Smooth muscle cell (in vitro differentiated cells): ENCODE results near the gene CSNK1D. TPM values are rescaled to one million over a fixed set of nuclear protein-coding genes. Genes with fewer than 3 reads are reported as not detected.
A peak's percentile ranks its signal among the peaks of the same experiment; 100 is the strongest.

Experiments used
- DNase-seq: peaks from one replicate; lab custom pipeline; 2025; ENCODE audit not compliant: unreplicated experiment; lab: John Stamatoyannopoulos, UW
- H2AFZ ChIP-seq: fragments of 200-600 bp; sonication (generic); 2 replicates; pipeline ENCODE4 v1.6.0; 2016; ENCODE audit warnings: antibody characterized with exemption, low read depth, mild to moderate bottlenecking
- H3F3A ChIP-seq: fragments of 200-600 bp; sonication (generic); 2 replicates; pipeline ENCODE4 v1.6.0; 2017; ENCODE audit warnings: antibody characterized with exemption, low read depth
- H3K27ac ChIP-seq: fragments of 200-600 bp; sonication (generic); 2 replicates; pipeline ENCODE4 v1.5.1; 2016; ENCODE audit warnings: low read depth, mild to moderate bottlenecking
- H3K27me3 ChIP-seq: fragments of 200-600 bp; sonication (generic); 2 replicates; pipeline ENCODE4 v1.6.1; 2016; ENCODE audit warnings: low read depth, mild to moderate bottlenecking
- H3K36me3 ChIP-seq: fragments of 200-600 bp; sonication (generic); 2 replicates; pipeline ENCODE4 v1.5.1; 2016; ENCODE audit warnings: low read depth
- H3K4me1 ChIP-seq: fragments of 200-600 bp; sonication (generic); 2 replicates; pipeline ENCODE4 v1.5.1; 2016; ENCODE audit warnings: low read depth
- H3K4me2 ChIP-seq: fragments of 200-600 bp; sonication (generic); 2 replicates; pipeline ENCODE4 v1.6.0; 2016; ENCODE audit warnings: mild to moderate bottlenecking
- H3K4me3 ChIP-seq: fragments of 200-600 bp; sonication (generic); 2 replicates; pipeline ENCODE4 v1.5.1; 2016; ENCODE audit warnings: mild to moderate bottlenecking
- H3K79me2 ChIP-seq: fragments of 200-600 bp; sonication (generic); 2 replicates; pipeline ENCODE4 v1.6.0; 2016; ENCODE audit warnings: low read depth, mild to moderate bottlenecking
- H3K9ac ChIP-seq: fragments of 200-600 bp; sonication (generic); 2 replicates; pipeline ENCODE4 v1.6.0; 2016; ENCODE audit warnings: low read depth
- H3K9me3 ChIP-seq: fragments of 200-600 bp; sonication (generic); replicated peaks from 2 replicates; pipeline ENCODE4 v1.5.1; 2016; ENCODE audit warnings: low read depth
- H4K20me1 ChIP-seq: fragments of 200-600 bp; sonication (generic); 2 replicates; pipeline ENCODE4 v1.6.0; 2016; ENCODE audit warnings: low read depth
- CTCF ChIP-seq: fragments of 200-600 bp; sonication (generic); IDR thresholded peaks from 2 replicates; pipeline ENCODE4 v1.5.1; 2017; ENCODE audit warnings: borderline replicate concordance, mild to moderate bottlenecking, antibody characterized with exemption; ENCODE audit not compliant: insufficient read depth, poor library complexity, severe bottlenecking
- WGBS: methylation state at CpG from one replicate; pipeline ENCODE4 v1.1.7; 2016; ENCODE audit warnings: low lambda C conversion rate; 5-methylcytosine and 5-hydroxymethylcytosine counted together
- polyA plus RNA-seq: library from polyadenylated mRNA; unstranded; fragments of >200 nt; fragmentation: Nextera tagmentation; extraction: Ambion mirVana; gene quantifications from 2 replicates; pipeline ENCODE4 v1.2.1, GENCODE V29; 2016
- total RNA-seq: library from RNA; depleted of rRNA; stranded (reverse); fragments of >200 nt; gene quantifications from 2 replicates; pipeline ENCODE4 v1.2.3, GENCODE V29; 2014

The CSNK1D gene
- total and polyA plus RNA-seq, 2 experiments from 2014 or later, result 51.6 to 135 TPM

GRCh38 chr17:82320956-82321927 is 47.7 kb upstream of the CSNK1D start:
- no peak overlapping the region for H3K4me3 ChIP-seq
- H3K4me1 ChIP-seq, result no peaks in the 10 kb centered on the region
- no peaks in the 10 kb centered on the region for H3K79me2 ChIP-seq
- no peak overlapping the region for H2AFZ ChIP-seq
- H3K36me3 ChIP-seq, result no peaks in the 10 kb centered on the region
- peak; percentile 85 for TF ChIP-seq CTCF
- peaks cover 4% of the 10 kb centered on the region for H3K27me3 ChIP-seq
- no peak overlapping the region for H3K9ac ChIP-seq
- WGBS, result 73% methylated on average over 49 of the region's 65 CpGs
- DNase-seq, result no peak
- no peaks in the 10 kb centered on the region for H4K20me1 ChIP-seq
- no peaks in the 10 kb centered on the region for H3F3A ChIP-seq
- no peaks in the 10 kb centered on the region for H3K9me3 ChIP-seq
- no peak overlapping the region for H3K27ac ChIP-seq
- H3K4me2 ChIP-seq, result peak overlapping the region; percentile 47

GRCh38 chr17:82320140-82320840 is 46.8 kb upstream of the CSNK1D start:
- no peaks in the 10 kb centered on the region for H4K20me1 ChIP-seq
- 77% methylated on average over 21 of the region's 26 CpGs for WGBS
- H3K4me1 ChIP-seq, result peaks cover 4% of the 10 kb centered on the region
- no peak overlapping the region for H2AFZ ChIP-seq
- H3K36me3 ChIP-seq, result no peaks in the 10 kb centered on the region
- no peak overlapping the region for H3K4me3 ChIP-seq
- no peak for DNase-seq
- H3K9ac ChIP-seq, result no peak overlapping the region
- no peaks in the 10 kb centered on the region for H3F3A ChIP-seq
- H3K27ac ChIP-seq, result no peak overlapping the region
- TF ChIP-seq CTCF, result no peak
- H3K4me2 ChIP-seq, result no peak overlapping the region
- no peaks in the 10 kb centered on the region for H3K9me3 ChIP-seq
- no peaks in the 10 kb centered on the region for H3K79me2 ChIP-seq
- H3K27me3 ChIP-seq, result peaks cover 4% of the 10 kb centered on the region

GRCh38 chr17:82319619-82320062 is 46.1 kb upstream of the CSNK1D start:
- peaks cover 4% of the 10 kb centered on the region for H3K4me1 ChIP-seq
- no peak overlapping the region for H3K4me3 ChIP-seq
- no peak overlapping the region for H3K27ac ChIP-seq
- TF ChIP-seq CTCF, result no peak
- no peaks in the 10 kb centered on the region for H3K9me3 ChIP-seq
- H3K36me3 ChIP-seq, result no peaks in the 10 kb centered on the region
- no peaks in the 10 kb centered on the region for H3K79me2 ChIP-seq
- no peaks in the 10 kb centered on the region for H3F3A ChIP-seq
- H3K27me3 ChIP-seq, result peaks cover 4% of the 10 kb centered on the region
- DNase-seq, result no peak
- H4K20me1 ChIP-seq, result no peaks in the 10 kb centered on the region
- WGBS, result 96% methylated on average over 33 of the region's 35 CpGs
- no peak overlapping the region for H3K4me2 ChIP-seq
- no peak overlapping the region for H3K9ac ChIP-seq
- H2AFZ ChIP-seq, result no peak overlapping the region
